Measurements from ENCODE around the gene LGR5. TPM values are rescaled to one million over a fixed set of nuclear protein-coding genes. Genes with fewer than 3 reads are reported as not detected.

LGR5 gene
- total RNA-seq, 1 experiment from 2014 or later: 4.5 TPM

DNA sequence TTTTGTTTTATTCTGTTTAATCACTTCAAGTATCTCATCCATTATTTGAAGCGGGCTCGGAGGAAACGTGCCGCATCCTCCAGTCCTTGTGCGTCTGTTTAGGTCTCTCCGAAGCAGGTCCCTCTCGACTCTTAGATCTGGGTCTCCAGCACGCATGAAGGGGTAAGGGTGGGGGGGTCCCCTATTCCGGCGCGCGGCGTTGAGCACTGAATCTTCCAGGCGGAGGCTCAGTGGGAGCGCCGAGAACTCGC lies 311 bp upstream of the LGR5 start:
- H3K27ac ChIP-seq (ENCODE audit: low read depth, low read length, poor library complexity, severe bottlenecking): peak overlapping the region; percentile 33
- intact Hi-C loops (cut with micrococcal nuclease; ENCODE audit: unreplicated experiment): no loop called here
- ChIA-PET POLR2A (ENCODE audit: low non-redundant PET) (no interaction called here), CTCF (no interaction called here)
- H3K36me3 ChIP-seq (ENCODE audit: insufficient read depth, low read length, poor library complexity, severe bottlenecking): no peaks in the 10 kb centered on the region
- no peak for DNase-seq (ENCODE audit: low spot score)
- no peak for TF ChIP-seq EZH2 (IDR thresholded peaks at IDR 0.05; ENCODE audit: borderline replicate concordance, low read depth, low read length, poor library complexity, severe bottlenecking)
- TF ChIP-seq, protein P1, sequence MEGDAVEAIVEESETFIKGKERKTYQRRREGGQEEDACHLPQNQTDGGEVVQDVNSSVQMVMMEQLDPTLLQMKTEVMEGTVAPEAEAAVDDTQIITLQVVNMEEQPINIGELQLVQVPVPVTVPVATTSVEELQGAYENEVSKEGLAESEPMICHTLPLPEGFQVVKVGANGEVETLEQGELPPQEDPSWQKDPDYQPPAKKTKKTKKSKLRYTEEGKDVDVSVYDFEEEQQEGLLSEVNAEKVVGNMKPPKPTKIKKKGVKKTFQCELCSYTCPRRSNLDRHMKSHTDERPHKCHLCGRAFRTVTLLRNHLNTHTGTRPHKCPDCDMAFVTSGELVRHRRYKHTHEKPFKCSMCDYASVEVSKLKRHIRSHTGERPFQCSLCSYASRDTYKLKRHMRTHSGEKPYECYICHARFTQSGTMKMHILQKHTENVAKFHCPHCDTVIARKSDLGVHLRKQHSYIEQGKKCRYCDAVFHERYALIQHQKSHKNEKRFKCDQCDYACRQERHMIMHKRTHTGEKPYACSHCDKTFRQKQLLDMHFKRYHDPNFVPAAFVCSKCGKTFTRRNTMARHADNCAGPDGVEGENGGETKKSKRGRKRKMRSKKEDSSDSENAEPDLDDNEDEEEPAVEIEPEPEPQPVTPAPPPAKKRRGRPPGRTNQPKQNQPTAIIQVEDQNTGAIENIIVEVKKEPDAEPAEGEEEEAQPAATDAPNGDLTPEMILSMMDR (conservative IDR thresholded peaks at IDR 0.05; ENCODE audit: low read depth, low read length): no peak
- H3K4me1 ChIP-seq (ENCODE audit: insufficient read depth, low read length, poor library complexity, severe bottlenecking): peaks cover 12% of the 10 kb centered on the region
- no TSS peak for BruUV-seq (replicated peaks)
- H3K4me3 ChIP-seq (ENCODE audit: low read depth, low read length, poor library complexity, severe bottlenecking): peak overlapping the region; percentile 70
- H3K9me3 ChIP-seq (ENCODE audit: low read depth, low read length, poor library complexity, severe bottlenecking): peaks cover 13% of the 10 kb centered on the region
- no peaks in the 10 kb centered on the region for H3K27me3 ChIP-seq (replicated peaks; ENCODE audit: insufficient read depth, low read depth, low read length, poor library complexity)

DNA sequence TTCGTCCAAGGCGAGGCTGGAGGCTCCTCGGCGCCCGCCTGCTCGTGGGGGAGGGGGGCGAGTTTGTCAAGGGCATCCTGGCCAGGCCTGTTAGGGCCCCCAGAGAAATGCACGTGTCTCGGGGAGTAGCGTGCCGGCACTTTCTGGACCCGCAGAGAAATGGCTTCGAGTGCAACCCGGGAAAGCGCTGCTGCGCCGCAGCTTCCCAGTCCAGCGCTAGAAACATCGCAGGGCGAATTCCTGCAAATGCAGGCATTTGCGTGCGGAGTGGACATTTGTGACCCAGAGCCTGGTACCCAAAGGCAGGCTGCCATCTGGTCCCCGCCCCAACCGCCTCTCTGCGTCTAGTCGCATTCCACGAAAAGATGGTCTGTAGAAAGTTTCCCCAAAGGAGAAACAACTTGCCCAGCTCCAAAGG lies 756 bp downstream of the LGR5 start:
- Histone ChIP-seq H3K27ac (ENCODE audit: low read depth, low read length, poor library complexity, severe bottlenecking) (peak overlapping the region; percentile 33), H3K4me1 (ENCODE audit: insufficient read depth, low read length, poor library complexity, severe bottlenecking) (peaks cover 12% of the 10 kb centered on the region), H3K36me3 (ENCODE audit: insufficient read depth, low read length, poor library complexity, severe bottlenecking) (no peaks in the 10 kb centered on the region), H3K9me3 (ENCODE audit: low read depth, low read length, poor library complexity, severe bottlenecking) (peaks cover 10% of the 10 kb centered on the region), H3K4me3 (ENCODE audit: low read depth, low read length, poor library complexity, severe bottlenecking) (peak overlapping the region; percentile 70), H3K27me3 (replicated peaks; ENCODE audit: insufficient read depth, low read depth, low read length, poor library complexity) (no peaks in the 10 kb centered on the region)
- TF ChIP-seq EZH2 (IDR thresholded peaks at IDR 0.05; ENCODE audit: borderline replicate concordance, low read depth, low read length, poor library complexity, severe bottlenecking): no peak
- TF ChIP-seq, protein P1 (conservative IDR thresholded peaks at IDR 0.05; ENCODE audit: low read depth, low read length): no peak
- intact Hi-C loops (cut with micrococcal nuclease; ENCODE audit: unreplicated experiment): no loop called here
- ChIA-PET CTCF (no interaction called here), POLR2A (ENCODE audit: low non-redundant PET) (no interaction called here)
- DNase-seq (ENCODE audit: low spot score): peak; percentile 19
- no TSS peak for BruUV-seq (replicated peaks)

DNA sequence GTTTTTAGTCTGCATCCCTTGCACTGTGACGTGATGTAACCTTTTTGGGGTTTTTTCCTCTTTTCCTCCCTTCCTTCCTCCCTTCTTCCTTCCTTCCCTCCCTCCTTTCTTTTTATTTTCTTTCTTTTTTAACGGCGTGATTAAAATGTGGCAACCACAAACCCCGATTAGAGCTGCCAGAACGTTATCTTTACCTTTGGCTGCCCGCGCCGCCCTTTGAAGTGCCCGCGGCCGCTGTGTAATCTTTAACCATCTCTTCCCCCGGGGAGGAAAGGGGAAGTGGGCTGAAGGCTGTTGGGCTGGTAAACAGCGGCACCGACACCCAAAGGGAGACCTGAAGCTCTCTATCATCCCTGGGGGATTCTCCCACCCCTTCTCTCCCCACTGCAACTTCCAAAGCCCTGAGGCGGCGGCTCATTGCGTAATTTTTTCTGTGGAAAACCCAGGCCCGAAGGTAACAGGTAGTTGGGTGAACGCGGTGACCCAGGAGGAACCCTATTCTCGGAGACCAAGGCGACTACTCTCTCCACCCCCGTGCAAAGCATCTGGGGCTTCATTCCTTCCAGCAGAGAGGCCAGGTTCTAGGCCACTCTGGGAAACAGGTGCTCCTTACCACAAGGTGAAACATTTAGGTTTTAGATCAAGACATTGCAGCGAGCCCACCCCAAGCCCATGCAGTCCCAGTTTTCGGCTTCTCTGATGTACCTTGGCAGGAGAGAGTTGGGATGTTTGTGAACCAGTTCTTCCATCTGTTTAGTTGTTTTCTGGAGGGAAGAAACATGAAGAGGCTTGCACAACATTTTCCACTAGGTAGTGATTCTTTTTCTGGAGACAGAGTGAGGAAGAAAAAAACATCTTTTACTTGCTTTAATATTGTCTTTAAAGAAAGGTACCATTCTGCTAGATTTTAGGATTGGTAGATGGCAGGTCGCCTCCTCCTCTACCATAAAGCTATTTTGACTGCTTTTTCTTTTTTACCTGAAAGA lies 1.5 kb downstream of the LGR5 start:
- Histone ChIP-seq H3K4me3 (ENCODE audit: low read depth, low read length, poor library complexity, severe bottlenecking) (peak overlapping the region; percentile 70), H3K36me3 (ENCODE audit: insufficient read depth, low read length, poor library complexity, severe bottlenecking) (no peaks in the 10 kb centered on the region), H3K27ac (ENCODE audit: low read depth, low read length, poor library complexity, severe bottlenecking) (no peak overlapping the region), H3K27me3 (replicated peaks; ENCODE audit: insufficient read depth, low read depth, low read length, poor library complexity) (no peaks in the 10 kb centered on the region), H3K9me3 (ENCODE audit: low read depth, low read length, poor library complexity, severe bottlenecking) (peaks cover 5% of the 10 kb centered on the region), H3K4me1 (ENCODE audit: insufficient read depth, low read length, poor library complexity, severe bottlenecking) (peaks cover 12% of the 10 kb centered on the region)
- BruUV-seq (replicated peaks): no TSS peak
- CTCF ChIA-PET: interaction anchor here (0.5 kb wide), 1 partner anchor 189 kb away, joined by 3 read pairs; no protein-coding TSS in a partner anchor
- no peak for DNase-seq (ENCODE audit: low spot score)
- intact Hi-C loops (cut with micrococcal nuclease; ENCODE audit: unreplicated experiment): no loop called here
- TF ChIP-seq, protein P1 (conservative IDR thresholded peaks at IDR 0.05; ENCODE audit: low read depth, low read length): no peak
- no peak for TF ChIP-seq EZH2 (IDR thresholded peaks at IDR 0.05; ENCODE audit: borderline replicate concordance, low read depth, low read length, poor library complexity, severe bottlenecking)
- POLR2A ChIA-PET (ENCODE audit: low non-redundant PET): interaction anchor here (0.7 kb wide), 1 partner anchor 225 kb away, joined by 3 read pairs; no protein-coding TSS in a partner anchor

Measured in A673 (cell line).